D721Med (cell line): ENCODE data around the gene ATP2C1.

ENCODE experiments used
- DNase-seq: peaks from one replicate; pipeline ENCODE4 v3.0.0; 2011; ENCODE audit warnings: low spot score; ENCODE audit not compliant: insufficient read length
- FAIRE-seq: peaks from 2 replicates; lab custom pipeline; 2011; peaks lifted over from hg19 to GRCh38; lab: Jason Lieb, UNC
- CTCF ChIP-seq: IDR thresholded peaks from 2 replicates; pipeline ENCODE4 v1.5.1; 2012; ENCODE audit warnings: mild to moderate bottlenecking, control low read depth; ENCODE audit not compliant: insufficient read depth; ENCODE audit errors: missing control alignments

ATP2C1 gene

DNA sequence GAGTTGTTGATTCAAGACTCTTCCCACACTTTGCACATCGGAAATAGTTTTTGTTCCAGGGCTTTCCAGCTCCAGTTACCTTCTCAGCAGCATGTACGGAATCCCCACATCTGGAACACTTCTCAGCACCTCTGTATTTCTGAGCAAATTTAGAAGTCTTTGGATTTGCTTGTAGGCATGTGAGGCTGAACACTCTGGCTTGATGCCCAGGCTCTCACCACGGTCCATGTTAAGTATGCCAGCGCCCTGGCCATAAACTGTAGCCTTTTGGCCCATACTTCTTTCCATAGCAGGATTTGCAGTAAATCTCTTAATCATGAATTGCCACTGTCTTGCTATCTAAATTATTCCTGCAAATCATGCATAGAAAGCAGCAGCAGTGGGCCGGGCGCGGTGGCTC is 24.4 kb downstream of the ATP2C1 start:
- DNase-seq, result no peak
- TF ChIP-seq CTCF, result no peak
- FAIRE-seq, result no peak

DNA sequence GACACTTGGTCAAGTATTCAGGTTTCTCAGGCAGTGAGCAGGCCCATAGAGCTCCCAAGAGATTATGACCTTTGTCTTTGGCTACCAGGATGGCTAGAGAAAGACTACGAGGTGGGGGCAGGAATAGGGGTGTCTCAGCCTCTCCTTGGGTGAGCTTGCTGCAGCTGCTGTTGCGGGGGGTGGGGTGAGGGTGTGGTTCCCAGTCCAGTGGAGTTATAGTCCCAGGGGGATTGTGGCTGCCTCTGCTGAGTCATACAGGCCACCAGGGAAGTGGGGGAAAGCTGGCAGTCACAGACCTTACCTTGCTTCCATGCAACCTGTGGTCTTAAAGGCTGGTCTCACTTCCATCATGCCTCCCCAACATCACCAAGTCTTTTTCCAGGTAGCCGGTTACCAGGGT is 31.7 kb downstream of the ATP2C1 start:
- DNase-seq (no peak), FAIRE-seq (no peak)
- no peak for TF ChIP-seq CTCF

GRCh38 chr3:130926504-130926903 is 32.6 kb downstream of the ATP2C1 start:
- TF ChIP-seq CTCF, result no peak
- DNase-seq (no peak), FAIRE-seq (no peak)

DNA sequence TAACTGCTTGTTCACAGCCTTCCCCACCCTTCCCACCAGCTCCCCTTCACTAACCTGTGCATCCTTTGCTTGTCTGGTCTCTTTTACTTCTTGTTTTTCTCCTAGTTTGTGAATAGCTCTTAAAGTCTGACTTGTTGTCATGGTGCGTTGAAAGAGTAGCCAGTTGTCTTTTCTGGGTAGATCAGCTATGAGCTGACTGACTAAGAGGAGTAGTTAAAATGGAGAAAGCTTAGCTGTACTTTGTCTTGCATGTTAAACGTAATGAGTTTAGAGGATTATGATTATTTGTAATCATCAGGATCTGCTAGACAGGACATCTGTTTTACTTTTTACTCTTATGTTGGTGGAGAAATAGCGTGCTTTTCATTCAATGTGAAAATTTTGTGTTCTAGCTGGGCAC is 35.9 kb downstream of the ATP2C1 start:
- DNase-seq, result no peak
- no peak for TF ChIP-seq CTCF
- peak; percentile 100 for FAIRE-seq

DNA sequence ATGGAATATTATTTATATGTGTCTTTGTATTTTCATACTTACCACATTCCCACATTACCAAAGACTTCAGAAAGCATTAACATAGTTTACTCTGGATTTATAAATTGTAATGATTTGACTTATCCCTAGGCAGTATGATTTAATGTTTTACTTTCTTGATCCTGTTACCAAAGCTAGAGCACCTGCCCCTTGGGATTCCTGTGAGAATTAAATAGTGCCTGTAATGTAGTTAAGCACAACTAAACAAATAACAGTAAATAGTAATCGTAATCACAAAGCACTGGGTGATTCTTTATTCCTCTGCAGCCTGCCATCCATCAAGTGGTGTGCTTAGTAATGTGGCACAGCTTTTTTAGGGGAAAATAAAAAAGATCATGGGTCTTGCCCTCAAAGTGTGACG is 39.1 kb downstream of the ATP2C1 start:
- DNase-seq (no peak), FAIRE-seq (peak; percentile 95)
- no peak for TF ChIP-seq CTCF

DNA sequence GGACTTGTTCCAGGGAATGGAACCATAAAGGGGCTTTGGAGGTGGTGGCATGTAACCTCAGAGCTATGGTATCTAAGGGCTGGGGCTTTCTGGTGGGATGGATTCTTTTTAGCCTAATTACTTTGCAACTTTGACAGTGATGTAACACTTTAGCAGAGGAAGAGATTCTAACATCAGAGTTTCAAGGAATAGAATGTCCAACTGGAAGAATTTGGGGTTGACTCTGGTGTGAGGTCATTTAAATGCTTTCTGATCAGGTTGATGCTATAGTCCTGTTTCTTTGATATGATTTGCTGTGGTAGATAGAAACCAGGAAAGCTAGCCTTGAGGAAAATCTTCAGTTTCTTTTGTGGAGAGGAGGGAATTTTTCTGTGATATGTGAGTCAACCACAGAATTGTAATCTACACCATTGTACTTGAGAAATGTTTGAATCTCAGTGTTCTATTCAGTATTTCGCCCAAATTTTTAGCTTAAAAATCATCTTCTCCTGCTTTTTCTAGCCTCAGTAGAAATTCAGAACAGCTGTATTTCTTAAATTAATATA is 40.0 kb downstream of the ATP2C1 start:
- no peak for TF ChIP-seq CTCF
- DNase-seq, result no peak
- no peak for FAIRE-seq

GRCh38 chr3:130934442-130935089 is 40.7 kb downstream of the ATP2C1 start:
- TF ChIP-seq CTCF, result no peak
- FAIRE-seq (no peak), DNase-seq (no peak)
